Lower leg skin (tissue), 3 donors: ENCODE results near the gene DMRT1.

Source experiments
- POLR2A ChIP-seq, 2 donors: fragments of 450-650 bp; IDR thresholded peaks; one replicate each; pipeline ENCODE4 v1.6.1; 2016 to 2017; ENCODE audit warnings: antibody characterized with exemption in 2 of 2, mild to moderate bottlenecking in 1 of 2, moderate library complexity in 1 of 2
- TF ChIP-seq, protein P1 (sequence below), 3 donors: fragments of 450-650 bp; IDR thresholded peaks; one replicate each; pipeline ENCODE4 v1.5.1; 2016; ENCODE audit warnings: antibody characterized with exemption in 3 of 3, mild to moderate bottlenecking in 3 of 3, moderate library complexity in 2 of 3

DNA sequence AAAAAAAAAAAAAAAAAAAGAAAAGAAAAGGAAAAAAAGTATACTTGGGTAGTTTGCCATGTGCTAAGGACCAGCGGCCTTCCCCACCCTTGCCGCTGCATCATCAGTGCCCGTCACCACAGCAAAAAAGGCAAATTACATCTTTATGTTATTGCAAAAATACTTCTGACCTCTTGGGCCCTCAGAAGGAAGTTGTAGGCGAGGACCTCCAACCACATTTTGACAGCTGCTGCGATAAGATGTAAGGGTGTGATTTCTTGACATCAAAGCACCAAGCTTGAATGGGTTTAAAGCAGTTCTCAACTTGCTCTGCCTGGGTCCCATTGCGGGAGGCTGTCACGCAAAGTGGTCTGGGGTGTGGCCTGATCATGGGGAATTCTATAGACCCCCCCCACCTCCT, 39.2 kb downstream of the DMRT1 start:
- TF ChIP-seq, protein P1, sequence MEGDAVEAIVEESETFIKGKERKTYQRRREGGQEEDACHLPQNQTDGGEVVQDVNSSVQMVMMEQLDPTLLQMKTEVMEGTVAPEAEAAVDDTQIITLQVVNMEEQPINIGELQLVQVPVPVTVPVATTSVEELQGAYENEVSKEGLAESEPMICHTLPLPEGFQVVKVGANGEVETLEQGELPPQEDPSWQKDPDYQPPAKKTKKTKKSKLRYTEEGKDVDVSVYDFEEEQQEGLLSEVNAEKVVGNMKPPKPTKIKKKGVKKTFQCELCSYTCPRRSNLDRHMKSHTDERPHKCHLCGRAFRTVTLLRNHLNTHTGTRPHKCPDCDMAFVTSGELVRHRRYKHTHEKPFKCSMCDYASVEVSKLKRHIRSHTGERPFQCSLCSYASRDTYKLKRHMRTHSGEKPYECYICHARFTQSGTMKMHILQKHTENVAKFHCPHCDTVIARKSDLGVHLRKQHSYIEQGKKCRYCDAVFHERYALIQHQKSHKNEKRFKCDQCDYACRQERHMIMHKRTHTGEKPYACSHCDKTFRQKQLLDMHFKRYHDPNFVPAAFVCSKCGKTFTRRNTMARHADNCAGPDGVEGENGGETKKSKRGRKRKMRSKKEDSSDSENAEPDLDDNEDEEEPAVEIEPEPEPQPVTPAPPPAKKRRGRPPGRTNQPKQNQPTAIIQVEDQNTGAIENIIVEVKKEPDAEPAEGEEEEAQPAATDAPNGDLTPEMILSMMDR (IDR thresholded peaks at IDR 0.05): no peak
- no peak for TF ChIP-seq POLR2A (IDR thresholded peaks at IDR 0.05)
